ENCODE data around the gene ZNF407. TPM values are rescaled to one million over a fixed set of nuclear protein-coding genes. Genes with fewer than 3 reads are reported as not detected.

ZNF407 gene
- total and polyA plus RNA-seq, 2 experiments from 2014 or later, result 2.1 to 10.4 TPM

- no peak for TF ChIP-seq ZNF462 (CRISPR knock-in tag; IDR thresholded peaks at IDR 0.05)
- no peak for TF ChIP-seq POLR2AphosphoS5 (IDR thresholded peaks at IDR 0.05; ENCODE audit: low read depth)
- TF ChIP-seq NANOG (IDR thresholded peaks at IDR 0.05; ENCODE audit: borderline replicate concordance), result no peak
- no peak for TF ChIP-seq ETS1 (IDR thresholded peaks at IDR 0.05)
- TF ChIP-seq JUNB (IDR thresholded peaks at IDR 0.05; ENCODE audit: unreplicated experiment), result no peak
- no peak for TF ChIP-seq EZH2phosphoT487 (IDR thresholded peaks at IDR 0.05; ENCODE audit: unreplicated experiment)
- TF ChIP-seq CREB1 (CRISPR knock-in tag; IDR thresholded peaks at IDR 0.05; ENCODE audit: low read depth), result no peak
- TF ChIP-seq ZNF114 (CRISPR knock-in tag; IDR thresholded peaks at IDR 0.05), result no peak
Observed at GRCh38 chr18:74897971-74898657, 300.4 kb downstream of the ZNF407 start (continued).

GRCh38 chr18:74898965-74899364 lies 301.3 kb downstream of the ZNF407 start:
- ATAC-seq (no peak), DNase-seq (ENCODE audit: low spot score) (no peak)
- no peaks in the 10 kb centered on the region for H3K79me2 ChIP-seq (replicated peaks; ENCODE audit: insufficient read depth)
- no peaks in the 10 kb centered on the region for H3K36me3 ChIP-seq (ENCODE audit: insufficient read depth)
- peaks cover 9% of the 10 kb centered on the region for H3K4me1 Mint-ChIP-seq
- H3K27me3 ChIP-seq (ENCODE audit: insufficient read depth), result no peaks in the 10 kb centered on the region
- H3K4me3 Mint-ChIP-seq, result no peak overlapping the region
- H3K36me3 Mint-ChIP-seq (ENCODE audit: low read depth), result no peaks in the 10 kb centered on the region
- H3F3A ChIP-seq (replicated peaks; ENCODE audit: low read depth), result no peaks in the 10 kb centered on the region
- H3K9me3 Mint-ChIP-seq, result no peaks in the 10 kb centered on the region
- no peaks in the 10 kb centered on the region for H4K20me1 ChIP-seq (replicated peaks; ENCODE audit: insufficient read depth)
- no peak overlapping the region for H3K4me3 ChIP-seq
- no peak overlapping the region for H2AFZ ChIP-seq
- H3K4me2 ChIP-seq, result no peak overlapping the region
- H3K9me2 ChIP-seq (ENCODE audit: insufficient read depth), result no peaks in the 10 kb centered on the region
- no peak overlapping the region for H3K27ac ChIP-seq (ENCODE audit: low read depth)
- no peak overlapping the region; the same call in 1 of the 2 replicates for H3K27ac Mint-ChIP-seq
- no peak for TF ChIP-seq NANOG (IDR thresholded peaks at IDR 0.05; ENCODE audit: borderline replicate concordance)
- no peak for TF ChIP-seq REST (IDR thresholded peaks at IDR 0.05; ENCODE audit: unreplicated experiment)
- no peak for TF ChIP-seq POLR2AphosphoS5 (IDR thresholded peaks at IDR 0.05; ENCODE audit: low read depth)
- no peaks in the 10 kb centered on the region for H3K4me1 ChIP-seq (ENCODE audit: insufficient read depth)
- H3K27me3 Mint-ChIP-seq (ENCODE audit: insufficient read depth, low read depth, poor library complexity), result no peaks in the 10 kb centered on the region
